K562 (cell line): Measurements from ENCODE around the gene TCFL5. TPM values are rescaled to one million over a fixed set of nuclear protein-coding genes. Genes with fewer than 3 reads are reported as not detected.

Source experiments
- ATAC-seq: fragments of 200-7000 bp; cut with Tn5 transposase; 3 replicates; pipeline ENCODE4 v1.9.1; 2020; ENCODE audit warnings: moderate library complexity
- BruUV-seq: library from RNA; stranded (reverse); fragments of 400-500 nt; replicated peaks from 2 replicates; lab custom pipeline; 2021; lab: Mats Ljungman, UMichigan
- CTCF ChIA-PET: fragments of 300-600 bp; formaldehyde crosslinking; extraction: SDS; loops from one replicate; lab custom pipeline; 2021; ENCODE audit warnings: low intra/inter-chr PET ratio; lab: Yijun Ruan, JAX
- POLR2A ChIA-PET: fragments of 300-600, 350-650 bp; sonication (Branson Sonifier 250); formaldehyde crosslinking; extraction: SDS; loops from one replicate; lab custom pipeline; 2021; ENCODE audit warnings: antibody characterized with exemption, inconsistent platforms; lab: Yijun Ruan, JAX
- DNase-seq, 4 experiments: peaks; one replicate each; pipeline versions ENCODE4 v3.0.0 to v3.0.0-alpha.2; 2011 to 2018; ENCODE audit warnings: low spot score in 3 of 4, mixed read lengths in 3 of 4; ENCODE audit errors: extremely low read depth in 1 of 4
- FAIRE-seq: peaks from 2 replicates; lab custom pipeline; 2011; peaks lifted over from hg19 to GRCh38; lab: Jason Lieb, UNC
- H2AFZ ChIP-seq: 2 replicates; pipeline ENCODE4 v1.6.0; 2011; ENCODE audit warnings: low read depth, low read length, control low read depth, inconsistent platforms
- H3K27ac ChIP-seq: fragments of 200-600 bp; 3 replicates; pipeline ENCODE4 v1.8.0; 2011; ENCODE audit warnings: low read depth, mild to moderate bottlenecking, control low read depth, inconsistent platforms, low read length, moderate library complexity, mixed read lengths; ENCODE audit errors: extremely low read depth
- H3K27me3 ChIP-seq, 2 experiments: fragments of 300-600 bp in 1 of 2; 2 replicates in 1 of 2; 3 replicates in 1 of 2; pipeline versions ENCODE4 v1.6.0 to v1.8.0; 2011; ENCODE audit warnings: inconsistent platforms in 2 of 2, low read length in 2 of 2, mild to moderate bottlenecking in 1 of 2, mixed read lengths in 1 of 2, moderate library complexity in 1 of 2; ENCODE audit not compliant: control insufficient read depth in 2 of 2, insufficient read depth in 2 of 2
- H3K36me3 ChIP-seq: fragments of 300-600 bp; 3 replicates; pipeline ENCODE4 v1.8.0; 2011; ENCODE audit warnings: mild to moderate bottlenecking, low read length, inconsistent platforms; ENCODE audit not compliant: control insufficient read depth, insufficient read depth
- H3K4me1 ChIP-seq, 2 experiments: fragments of 200-600 bp in 1 of 2; replicated peaks in 1 of 2; 2 replicates in 1 of 2; 3 replicates in 1 of 2; pipeline versions ENCODE4 v1.5.1 to v1.8.0; 2011; ENCODE audit warnings: inconsistent platforms in 2 of 2, low read length in 2 of 2, mild to moderate bottlenecking in 1 of 2, mixed read lengths in 1 of 2, moderate library complexity in 1 of 2; ENCODE audit not compliant: control insufficient read depth in 2 of 2, insufficient read depth in 2 of 2
- H3K4me2 ChIP-seq: 2 replicates; pipeline ENCODE4 v1.6.1; 2011; ENCODE audit warnings: low read length, control low read depth, inconsistent platforms, mixed read lengths; ENCODE audit not compliant: insufficient read depth
- H3K4me3 ChIP-seq: fragments of 200-600 bp; sonication (generic), shearing (Covaris generic); 2 replicates; pipeline ENCODE4 v1.5.1; 2016; ENCODE audit warnings: control low read depth, inconsistent platforms
- H3K79me2 ChIP-seq: fragments of 200-600 bp; 3 replicates; pipeline ENCODE4 v1.8.0; 2011; ENCODE audit warnings: low read length, inconsistent platforms; ENCODE audit not compliant: control insufficient read depth, insufficient read depth
- H3K9ac ChIP-seq, 2 experiments: 2 replicates each; pipeline versions ENCODE4 v1.6.0 to v1.6.1; 2011; ENCODE audit warnings: low read depth in 2 of 2, low read length in 2 of 2, control low read depth in 1 of 2, inconsistent platforms in 1 of 2, mild to moderate bottlenecking in 1 of 2, mixed read lengths in 1 of 2; ENCODE audit not compliant: insufficient read depth in 1 of 2
- H3K9me1 ChIP-seq: one replicate; pipeline ENCODE4 v1.6.0; 2011; ENCODE audit warnings: inconsistent platforms, mild to moderate bottlenecking, low read length, moderate library complexity; ENCODE audit not compliant: control insufficient read depth, insufficient read depth
- H3K9me3 ChIP-seq: replicated peaks from 2 replicates; pipeline ENCODE4 v1.5.1; 2011; ENCODE audit warnings: low read depth, low read length, inconsistent platforms; ENCODE audit not compliant: control insufficient read depth, insufficient read depth
- H4K20me1 ChIP-seq: replicated peaks from 2 replicates; pipeline ENCODE4 v1.6.1; 2011; ENCODE audit warnings: low read length, inconsistent platforms, mixed read lengths; ENCODE audit not compliant: control insufficient read depth, insufficient read depth
- C11orf30 ChIP-seq: fragments of 450-650 bp; IDR thresholded peaks from 2 replicates; pipeline ENCODE4 v1.6.1; 2016; ENCODE audit warnings: low read depth, mild to moderate bottlenecking
- CBX3 ChIP-seq, 2 experiments: IDR thresholded peaks; 1 replicate in 1 of 2; 2 replicates in 1 of 2; pipeline ENCODE4 v1.6.1; 2012; ENCODE audit warnings: inconsistent platforms in 2 of 2, low read length in 2 of 2, borderline replicate concordance in 1 of 2, control low read depth in 1 of 2
- EZH2 ChIP-seq: IDR thresholded peaks from 2 replicates; pipeline ENCODE4 v1.6.1; 2012; ENCODE audit warnings: low read depth, mild to moderate bottlenecking, inconsistent platforms, low read length, borderline replicate concordance
- GTF2E2 ChIP-seq: fragments of 200-800 bp; sonication (Bioruptor generic); IDR thresholded peaks from 2 replicates; pipeline ENCODE4 v1.6.1; 2016; ENCODE audit warnings: missing genetic modification characterization, missing compliant biosample characterization
- HDAC6 ChIP-seq: IDR thresholded peaks from 2 replicates; pipeline ENCODE4 v1.6.1; 2012; ENCODE audit warnings: low read depth, mild to moderate bottlenecking, control low read depth, inconsistent platforms, low read length, moderate library complexity
- JUND ChIP-seq, 2 experiments: IDR thresholded peaks; 2 replicates in 1 of 2; 3 replicates in 1 of 2; pipeline ENCODE4 v1.6.1; 2011; ENCODE audit warnings: borderline replicate concordance in 2 of 2, low read depth in 2 of 2, low read length in 2 of 2, improper control_type of control experiment in 1 of 2, missing biosample characterization in 1 of 2, missing genetic modification characterization in 1 of 2, missing genetic modification reagents in 1 of 2
- KLF6 ChIP-seq: fragments of 250-450 bp; sonication (Bioruptor Pico); IDR thresholded peaks from 2 replicates; pipeline ENCODE4 v1.4.0; 2020; ENCODE audit warnings: mild to moderate bottlenecking, moderate library complexity, borderline replicate concordance
- MEF2A ChIP-seq: IDR thresholded peaks from 2 replicates; pipeline ENCODE4 v1.6.1; 2011; ENCODE audit warnings: low read depth, mild to moderate bottlenecking, low read length, moderate library complexity; ENCODE audit not compliant: control insufficient read depth
- SMAD3 ChIP-seq: fragments of 450-650 bp; formaldehyde crosslinking; conservative IDR thresholded peaks from 2 replicates; pipeline ENCODE4 v1.4.0; 2020; ENCODE audit warnings: mild to moderate bottlenecking
- SP2 ChIP-seq: IDR thresholded peaks from 2 replicates; pipeline ENCODE4 v1.6.1; 2011; ENCODE audit warnings: mild to moderate bottlenecking, low read depth, low read length, moderate library complexity; ENCODE audit not compliant: poor library complexity, severe bottlenecking; ENCODE audit errors: extremely low read depth
- SRF ChIP-seq, 2 experiments: fragments of 250-450, 450-650 bp in 1 of 2; sonication (Bioruptor Pico) in 1 of 2; sonication (generic) in 1 of 2; formaldehyde crosslinking; IDR thresholded peaks; 2 replicates each; pipeline versions ENCODE4 v1.5.0 to v1.5.1; 2020 to 2022; ENCODE audit warnings: mild to moderate bottlenecking in 1 of 2, missing genetic modification reagents in 1 of 2
- TAF15 ChIP-seq: fragments of 200-400 bp; formaldehyde crosslinking; IDR thresholded peaks from 2 replicates; pipeline ENCODE4 v1.6.1; 2017; ENCODE audit warnings: mild to moderate bottlenecking, low read depth, low read length, moderate library complexity
- ZFP36 ChIP-seq: fragments of 150-350 bp; IDR thresholded peaks from 2 replicates; pipeline ENCODE4 v1.6.1; 2018; ENCODE audit warnings: low read length, low read depth; ENCODE audit not compliant: partially characterized antibody
- ZFPM2 ChIP-seq: fragments of 250-450 bp; sonication (Bioruptor Pico); IDR thresholded peaks from 2 replicates; pipeline ENCODE4 v1.5.1; 2022; ENCODE audit warnings: mild to moderate bottlenecking
- ZNF232 ChIP-seq: sonication (generic); formaldehyde crosslinking; IDR thresholded peaks from 2 replicates; pipeline ENCODE4 v1.8.0; 2022; ENCODE audit warnings: mild to moderate bottlenecking, missing genetic modification reagents
- ZNF609 ChIP-seq: sonication (generic); formaldehyde crosslinking; IDR thresholded peaks from 2 replicates; pipeline ENCODE4 v1.8.1; 2023; ENCODE audit warnings: missing genetic modification reagents, mild to moderate bottlenecking, borderline replicate concordance
- WGBS: fragments of 100-300 bp; shearing (Covaris generic); methylation state at CpG from one replicate; pipeline ENCODE4 v1.1.6; 2016; ENCODE audit warnings: low coverage, mixed read lengths; ENCODE audit not compliant: insufficient coverage; ENCODE audit errors: missing lambda C conversion rate; 5-methylcytosine and 5-hydroxymethylcytosine counted together
- in situ Hi-C: fragments of 300-500 bp; cut with MboI; formaldehyde crosslinking; loops from 4 replicates; pipeline ENCODE4 v1.15.0; 2018; ENCODE audit warnings: inconsistent platforms, mixed read lengths
- intact Hi-C: fragments of 100-400 bp; cut with micrococcal nuclease; formaldehyde crosslinking; loops from 2 replicates; pipeline ENCODE4 v1.14.2; 2022
- polyA plus RNA-seq, 8 experiments: library from polyadenylated mRNA; depleted of rRNA in 4 of 8; stranded (reverse) in 5 of 8; unstranded in 3 of 8; fragments of >200 nt; fragmentation: Nextera tagmentation in 2 of 8; fragmentation: Illumina TruSeq in 1 of 8; extraction: Ambion mirVana in 2 of 8; extraction: Trizol in 1 of 8; gene quantifications; 2 replicates each; pipeline versions ENCODE4 v1.2.1 to v1.2.3, GENCODE V29; 2011 to 2014; ENCODE audit warnings: inconsistent platforms in 1 of 8, missing spikeins in 1 of 8
- total RNA-seq, 7 experiments: library from RNA; depleted of rRNA in 6 of 7; stranded (reverse); fragments of >200 nt in 6 of 7; fragmentation: Illumina TruSeq in 2 of 7; extraction: Trizol in 2 of 7; gene quantifications; 2 replicates each; pipeline versions ENCODE4 v1.2.1 to v1.2.3, GENCODE V29; 2011 to 2021; ENCODE audit warnings: low replicate concordance in 1 of 7

TCFL5 gene
- total and polyA plus RNA-seq, 9 of the 15 experiments (the other 6 are each of a cell fraction or from before 2014, with no cell fraction given) = 1.00 to 12.6 (median 9.1) TPM

GRCh38 chr20:62794007-62794724, 67.5 kb downstream of the TCFL5 start:
- no TSS peak for BruUV-seq
- peak; percentile 96 to 97 (median 96) for DNase-seq
- no peaks in the 10 kb centered on the region for H4K20me1 ChIP-seq
- ChIA-PET CTCF (no interaction called here), POLR2A (interaction anchor here (0.5 to 1.2 kb wide), 5 partner anchors 10 to 134 kb away, joined by 3 to 5 read pairs (median 3); partner anchors contain the start of gene OGFR)
- H3K9me1 ChIP-seq = no peaks in the 10 kb centered on the region
- WGBS = 2% methylated on average over 37 of the region's 69 CpGs
- no peaks in the 10 kb centered on the region for H3K9me3 ChIP-seq
- H3K27ac ChIP-seq = peak overlapping the region; percentile 88
- intact Hi-C loops (loop anchor here (5.0 kb wide), 1 partner anchor 107 kb away; no protein-coding TSS in a partner anchor), in situ Hi-C loops (loop anchor here (5.0 kb wide), 1 partner anchor 127 kb away; no protein-coding TSS in a partner anchor)
- H3K4me1 ChIP-seq = peaks cover 10 to 67% of the 10 kb centered on the region in 2 experiments; a peak in 4 of 5 replicates
- FAIRE-seq = peak; percentile 96
- H3K36me3 ChIP-seq = peaks cover 18% of the 10 kb centered on the region; the same call in 2 of the 3 replicates
- ATAC-seq = peak; percentile 89
- H3K79me2 ChIP-seq = peaks cover 12% of the 10 kb centered on the region; the same call in 2 of the 3 replicates
- peaks cover 2 to 8% of the 10 kb centered on the region in 2 experiments; a peak in 3 of 5 replicates for H3K27me3 ChIP-seq
- peak overlapping the region; percentile 61 for H3K4me3 ChIP-seq
- peak overlapping the region; percentile 76 to 99 for H3K9ac ChIP-seq
- peak overlapping the region; percentile 86 for H3K4me2 ChIP-seq
- H2AFZ ChIP-seq = peak overlapping the region; percentile 80
- TF ChIP-seq ZFPM2 (CRISPR knock-in tag) (no peak), ZFP36 (peak; percentile 17), HDAC6 (no peak), ZNF232 (no peak), EZH2 (no peak), CBX3 (IDR thresholded peaks at IDR 0.05; ENCODE audit: borderline replicate concordance in 1 of 2, low read length in 2 of 2) (peak in 1 of 2 experiments; percentile 27; a peak in 1 of 3 replicates), SP2 (peak; percentile 21), MEF2A (no peak), C11orf30 (no peak), KLF6 (0 out of 2 replicates have a peak, but pooled peaks have one; percentile 45), SMAD3 (CRISPR knock-in tag) (no peak), GTF2E2 (tag) (peak; percentile 72), SRF (CRISPR knock-in tag; IDR thresholded peaks at IDR 0.05) (peak in 1 of 2 experiments; percentile 32; a peak in 1 of 4 replicates), JUND (IDR thresholded peaks at IDR 0.05; ENCODE audit: borderline replicate concordance, low read depth, low read length) (0 out of 2 replicates have a peak, but pooled peaks have one; percentile 6), JUND (tag; IDR thresholded peaks at IDR 0.05; ENCODE audit: borderline replicate concordance, low read depth, low read length) (no peak), ZNF609 (CRISPR knock-in tag) (no peak), TAF15 (no peak)
